Activated CD8-positive, alpha-beta memory T cell treated with anti-CD3 and anti-CD28 coated beads, Interleukin-2, amount 50 U/mL, for 48 hours (primary cell): ENCODE measurements around the gene FAM177B.

Source experiments
- DNase-seq: peaks from one replicate; pipeline ENCODE4 v3.0.0-alpha.2; 2020

Gene FAM177B

GRCh38 chr1:222788402-222789156, 51.6 kb downstream of the FAM177B start:
- DNase-seq, result no peak

GRCh38 chr1:222790115-222790514, 53.1 kb downstream of the FAM177B start:
- DNase-seq, result no peak

- no peak for DNase-seq
These were observed 53.5 kb downstream of the FAM177B start for GRCh38 chr1:222790520-222790919.

GRCh38 chr1:222791006-222791710, 54.2 kb downstream of the FAM177B start:
- no peak for DNase-seq

- no peak for DNase-seq
These were observed 55.7 kb downstream of the FAM177B start for GRCh38 chr1:222792744-222793143.

- no peak for DNase-seq
These were observed 57.9 kb downstream of the FAM177B start for GRCh38 chr1:222794656-222795474.

- DNase-seq, result no peak
These were observed 61.1 kb downstream of the FAM177B start for GRCh38 chr1:222798116-222798515.

- DNase-seq, result no peak
These were observed 62.0 kb downstream of the FAM177B start for GRCh38 chr1:222798975-222799374.
